ENCODE data around the gene VSTM2L.

The VSTM2L gene

DNA sequence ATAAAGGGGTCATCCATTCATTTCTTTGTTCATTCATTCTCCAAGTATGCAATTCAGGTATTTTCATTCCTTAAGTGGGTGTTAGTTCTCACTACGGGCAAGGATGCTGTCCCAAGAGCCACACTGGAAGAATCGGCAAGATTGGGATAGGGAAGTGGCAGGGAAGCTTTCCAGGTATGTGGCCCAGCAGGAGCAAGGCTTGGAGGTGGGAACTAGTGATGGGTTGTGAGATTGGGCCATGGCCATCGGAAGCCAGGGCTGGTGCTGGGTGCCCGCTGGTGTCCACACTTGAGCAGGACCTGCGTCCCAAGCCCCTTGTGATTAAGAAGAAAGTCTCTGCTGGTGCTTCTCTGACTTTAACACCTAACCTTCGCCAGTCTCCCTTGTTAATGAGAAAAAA lies 15.1 kb downstream of the VSTM2L start:
- DNase-seq (ENCODE audit: low read depth) = no peak

DNA sequence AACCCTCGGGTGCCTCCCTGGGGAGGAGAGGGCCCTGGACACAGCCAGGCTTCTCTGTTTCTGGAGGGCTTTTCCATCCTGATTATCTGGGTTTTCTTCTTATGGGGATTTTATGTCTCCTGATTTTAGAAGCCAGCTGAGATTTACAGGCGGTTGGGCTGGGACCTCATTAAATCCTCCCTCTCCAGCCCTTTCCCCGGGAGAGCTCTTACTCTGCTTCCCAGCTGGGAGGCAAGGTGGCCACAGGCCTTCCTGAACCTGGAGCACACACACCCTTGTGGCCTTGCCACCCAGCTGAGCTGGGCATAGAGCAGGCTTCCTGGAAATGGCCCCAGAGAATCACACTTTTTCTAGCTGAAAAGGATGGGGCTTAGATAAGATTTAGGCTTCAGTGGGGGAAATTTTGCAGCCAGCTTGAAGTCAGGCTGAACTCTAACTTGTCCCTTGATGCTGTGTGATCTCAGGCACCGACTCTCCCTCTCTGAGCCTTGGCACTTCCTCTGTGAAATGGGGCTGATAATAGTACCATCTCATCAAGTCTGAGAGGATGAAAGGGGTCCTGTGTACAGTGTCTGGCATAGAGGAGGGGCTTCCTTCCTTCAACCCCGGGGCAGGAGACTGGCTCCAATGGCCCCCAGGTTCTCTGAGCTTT lies 16.6 kb downstream of the VSTM2L start:
- DNase-seq (ENCODE audit: low read depth) = no peak

DNA sequence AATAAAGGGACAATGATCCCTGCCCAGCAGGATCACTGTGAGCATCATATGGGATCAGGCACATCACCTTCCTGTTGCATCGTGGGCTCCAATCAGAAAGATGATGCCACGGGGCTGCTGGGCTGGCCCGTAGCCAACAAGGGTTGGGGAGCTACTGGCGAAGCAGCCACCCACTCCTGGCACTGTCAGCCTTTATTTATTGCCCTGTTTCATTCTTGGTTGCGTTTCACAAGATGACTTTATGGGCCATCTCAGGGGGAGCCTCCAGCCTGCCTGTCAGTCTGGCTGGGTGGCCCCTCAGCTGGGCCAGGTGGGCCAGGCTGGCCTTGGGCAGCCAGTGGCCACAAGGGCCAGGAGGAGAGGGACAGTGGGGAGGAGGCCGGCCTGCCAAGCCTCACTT lies 17.3 kb downstream of the VSTM2L start:
- no peak for DNase-seq (ENCODE audit: low read depth)

DNA sequence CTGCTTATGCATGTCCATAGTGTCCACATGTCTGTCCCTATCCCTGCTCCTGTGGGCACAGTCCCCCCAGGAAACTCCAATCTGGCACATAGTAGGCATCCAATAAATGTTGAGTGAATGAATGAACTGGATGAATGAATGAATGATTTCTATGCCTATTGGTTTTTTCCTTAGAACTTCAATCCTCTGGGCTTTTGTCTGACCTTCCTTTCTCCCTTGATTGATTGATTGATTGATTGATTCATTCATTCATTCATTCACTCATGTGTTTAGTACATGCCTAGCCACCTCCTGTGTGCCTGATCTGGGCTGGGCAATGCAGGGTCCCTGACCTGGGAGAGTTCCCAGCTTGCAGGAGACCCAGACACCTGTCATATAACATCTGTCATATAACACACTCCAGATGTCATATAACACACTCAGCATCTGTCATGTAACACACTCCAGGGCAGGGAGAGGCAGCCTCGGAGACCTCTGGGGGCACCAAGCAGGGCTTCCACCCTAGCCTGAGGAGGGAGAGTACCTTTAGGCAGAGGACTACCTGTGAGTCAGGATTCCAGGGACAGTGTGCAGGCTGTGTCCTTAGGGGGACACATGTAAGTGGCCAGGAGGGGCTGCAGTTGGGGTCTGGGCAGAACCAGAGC lies 17.9 kb downstream of the VSTM2L start:
- DNase-seq (ENCODE audit: low read depth) = no peak

DNA sequence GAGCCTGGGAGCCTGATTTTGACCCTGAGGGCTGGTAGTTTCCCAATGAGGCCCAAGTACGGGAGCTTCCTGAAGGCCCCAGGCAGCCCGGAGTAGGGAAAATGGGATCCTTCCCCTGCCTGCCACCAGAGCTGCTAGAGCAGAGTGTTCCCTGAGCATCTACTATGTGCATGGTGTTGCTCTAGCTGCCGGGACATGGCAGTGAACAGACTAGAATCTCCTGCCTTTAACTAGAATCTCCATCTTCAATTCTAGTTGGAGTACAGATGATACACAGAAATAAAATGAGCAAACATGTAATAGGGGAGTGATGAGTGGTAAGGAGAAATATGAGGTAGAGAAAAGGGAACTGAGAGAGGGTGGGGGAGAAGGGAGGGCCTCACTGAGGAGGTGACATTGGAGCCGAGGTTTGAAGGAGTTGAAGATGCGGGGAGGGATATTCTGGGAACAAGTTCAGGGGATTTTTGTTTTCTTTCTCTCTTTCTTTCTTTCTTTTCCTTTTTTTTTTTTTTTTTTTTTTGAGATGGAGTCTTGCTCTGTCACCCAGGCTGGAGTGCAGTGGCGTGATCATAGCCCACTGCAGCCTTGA lies 18.5 kb downstream of the VSTM2L start:
- DNase-seq (ENCODE audit: low read depth) = no peak

DNA sequence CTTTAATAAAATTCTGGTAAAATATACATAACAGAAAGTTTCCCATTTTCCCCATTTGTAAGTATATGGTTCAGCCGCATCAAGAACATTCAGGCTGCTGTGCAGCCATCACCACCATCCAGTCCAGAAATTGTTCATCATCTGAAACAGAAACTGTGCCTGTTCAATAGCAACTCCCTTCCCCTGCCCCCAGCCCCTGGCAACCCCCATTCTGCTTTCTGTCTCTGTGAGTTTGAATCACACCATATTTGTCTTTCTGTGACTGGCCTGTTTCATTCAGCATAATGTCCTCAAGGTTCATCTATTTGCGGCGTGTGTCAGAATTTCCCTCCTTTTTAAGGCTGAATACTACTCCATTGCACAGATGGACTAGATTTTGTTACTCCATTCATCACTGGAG lies 19.1 kb downstream of the VSTM2L start:
- no peak for DNase-seq (ENCODE audit: low read depth)

DNA sequence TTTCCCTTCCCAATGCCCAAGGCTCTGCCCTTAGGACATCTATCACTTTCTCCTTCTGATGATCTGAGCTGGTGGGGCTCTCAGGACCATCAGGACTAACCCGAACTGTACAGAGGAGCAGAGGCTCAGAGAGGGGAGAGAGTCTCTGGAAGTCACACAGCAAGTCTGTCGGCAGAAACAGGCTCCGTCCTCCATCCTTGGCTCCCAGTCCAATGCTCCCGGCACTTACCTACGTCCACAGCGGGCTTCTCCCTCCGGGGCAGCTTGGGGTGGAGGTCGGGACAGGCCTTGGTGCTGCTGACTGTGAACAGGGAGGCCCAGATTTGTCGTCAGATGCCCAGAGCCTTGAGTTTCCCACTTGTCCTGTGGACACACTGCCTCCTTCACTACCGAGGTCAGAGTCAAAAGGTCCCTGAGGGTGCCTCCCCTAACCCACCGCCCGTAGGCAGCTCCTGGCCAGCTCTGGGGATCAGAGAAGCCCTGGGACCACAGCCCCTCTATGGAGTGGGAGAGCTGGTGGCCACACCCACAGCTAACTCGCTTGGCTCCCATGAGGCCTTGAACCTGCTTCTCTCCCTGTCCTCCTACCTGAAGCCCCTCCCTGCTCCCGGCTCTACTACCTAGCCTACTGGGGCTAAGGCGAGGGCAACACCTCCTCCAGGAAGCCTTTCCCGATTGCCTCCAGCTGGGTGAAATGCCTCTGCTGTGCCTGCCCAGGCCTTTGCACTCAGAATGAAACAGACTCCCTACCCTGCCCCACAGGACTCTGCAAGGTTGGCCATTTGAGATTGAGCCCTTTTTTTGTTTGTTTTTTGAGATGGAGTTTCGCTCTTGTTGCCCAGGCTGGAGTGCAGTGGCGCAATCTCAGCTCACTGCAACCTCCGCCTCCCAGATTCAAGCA lies 22.6 kb downstream of the VSTM2L start:
- DNase-seq (ENCODE audit: low read depth) = no peak

DNA sequence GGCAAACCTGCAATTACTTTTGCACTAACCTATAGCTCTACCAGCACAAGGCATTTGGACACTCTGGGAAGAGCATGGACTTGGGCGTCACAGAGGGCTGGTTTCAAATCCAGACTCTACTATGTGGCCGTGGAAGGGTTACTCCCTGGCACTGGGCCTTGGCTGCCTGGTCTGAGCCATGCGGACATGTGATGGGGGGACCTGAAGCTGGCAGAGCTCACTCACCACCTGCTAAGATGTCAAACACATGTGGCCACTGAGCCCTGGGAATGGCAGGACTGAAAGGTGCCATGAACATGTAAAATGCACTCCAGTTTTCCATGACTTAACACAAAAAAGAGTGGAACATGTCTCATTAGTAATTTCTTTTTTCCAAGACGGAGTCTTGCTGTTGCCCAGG lies 23.7 kb downstream of the VSTM2L start:
- no peak for DNase-seq (ENCODE audit: low read depth)

DNA sequence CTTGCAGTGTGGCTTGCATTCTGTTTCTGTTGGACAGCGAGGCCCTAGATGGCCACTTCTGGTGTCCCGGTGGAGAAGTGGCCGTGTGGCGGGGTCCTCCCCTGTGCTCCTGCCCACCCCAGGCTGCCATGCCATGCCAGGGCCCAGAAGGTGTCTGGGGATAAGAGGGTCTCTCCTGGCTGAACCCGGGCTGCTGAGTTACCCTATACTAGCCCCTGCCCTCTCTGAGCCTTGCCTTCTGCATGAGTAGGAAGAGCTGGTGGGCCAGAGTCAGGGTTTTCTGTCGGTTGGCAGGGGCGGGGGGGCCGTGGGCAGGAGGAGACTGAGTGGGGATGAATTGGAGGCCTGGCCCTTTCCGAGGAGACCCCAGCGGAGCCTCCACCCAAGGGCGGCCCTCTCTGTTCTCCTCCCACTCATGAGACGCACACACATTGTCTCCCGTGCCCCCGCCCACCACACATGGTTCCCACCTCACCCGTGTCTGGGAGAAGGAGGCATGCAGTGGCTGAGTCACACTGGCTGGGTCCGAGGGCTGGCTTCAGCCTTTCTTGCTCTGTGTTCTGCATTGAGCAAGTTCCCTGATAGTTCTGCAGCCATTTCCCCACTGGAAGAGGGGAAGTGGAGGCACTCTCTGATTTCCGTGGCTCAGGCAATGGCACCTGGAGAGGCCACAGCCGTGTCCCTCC lies 24.6 kb downstream of the VSTM2L start:
- DNase-seq (ENCODE audit: low read depth) = no peak

DNA sequence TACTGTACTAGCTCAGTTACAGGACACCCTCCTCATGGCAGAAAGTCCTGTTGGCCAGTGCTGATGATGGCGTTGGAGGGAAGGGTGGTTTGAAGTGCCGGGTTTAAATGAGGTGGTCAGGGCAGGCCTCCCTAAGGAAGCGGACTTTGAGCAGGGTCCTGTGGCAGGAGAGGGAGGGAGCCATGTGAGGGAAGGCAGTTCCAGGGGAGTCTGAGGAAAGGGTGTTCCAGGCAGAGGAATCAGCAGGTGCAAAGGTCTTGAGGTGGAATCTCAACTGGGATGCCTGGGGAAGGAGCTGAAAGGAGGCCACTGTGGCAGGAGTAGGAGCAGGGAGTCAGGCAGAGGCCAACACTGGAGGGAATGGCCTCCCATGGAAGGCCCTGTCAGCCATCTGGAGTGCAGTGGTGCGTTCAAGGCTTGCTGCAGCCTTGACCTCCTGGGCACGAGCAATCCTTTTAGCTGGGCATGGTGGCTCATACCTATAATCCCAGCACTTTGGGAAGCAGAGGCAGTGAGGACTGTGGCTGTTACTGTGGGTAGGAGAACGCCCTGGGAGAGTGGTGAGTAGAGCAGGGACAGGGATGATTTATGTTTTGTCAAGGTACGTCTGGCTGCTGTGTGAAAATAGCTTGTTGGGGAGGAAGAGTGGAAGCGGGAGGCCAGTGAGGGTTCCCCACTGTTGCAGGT lies 26.2 kb downstream of the VSTM2L start:
- DNase-seq (ENCODE audit: low read depth) = no peak

DNA sequence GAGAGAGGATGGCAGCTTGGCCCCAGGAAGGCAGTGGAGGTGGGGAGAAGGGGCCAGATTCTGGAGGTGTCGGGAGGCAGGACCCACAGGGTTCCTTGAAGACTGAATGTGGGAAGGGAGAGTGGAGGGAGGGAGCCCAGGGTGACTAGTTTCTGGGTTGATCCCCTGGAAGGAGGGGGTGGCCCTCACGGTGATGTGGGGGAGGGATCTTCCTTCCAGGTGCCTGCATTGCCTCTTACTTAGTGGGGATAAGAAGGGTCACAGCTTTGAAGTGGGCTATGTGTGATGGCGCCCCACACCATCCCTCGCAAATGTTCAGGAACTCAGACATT lies 26.7 kb downstream of the VSTM2L start:
- DNase-seq (ENCODE audit: low read depth) = no peak

DNA sequence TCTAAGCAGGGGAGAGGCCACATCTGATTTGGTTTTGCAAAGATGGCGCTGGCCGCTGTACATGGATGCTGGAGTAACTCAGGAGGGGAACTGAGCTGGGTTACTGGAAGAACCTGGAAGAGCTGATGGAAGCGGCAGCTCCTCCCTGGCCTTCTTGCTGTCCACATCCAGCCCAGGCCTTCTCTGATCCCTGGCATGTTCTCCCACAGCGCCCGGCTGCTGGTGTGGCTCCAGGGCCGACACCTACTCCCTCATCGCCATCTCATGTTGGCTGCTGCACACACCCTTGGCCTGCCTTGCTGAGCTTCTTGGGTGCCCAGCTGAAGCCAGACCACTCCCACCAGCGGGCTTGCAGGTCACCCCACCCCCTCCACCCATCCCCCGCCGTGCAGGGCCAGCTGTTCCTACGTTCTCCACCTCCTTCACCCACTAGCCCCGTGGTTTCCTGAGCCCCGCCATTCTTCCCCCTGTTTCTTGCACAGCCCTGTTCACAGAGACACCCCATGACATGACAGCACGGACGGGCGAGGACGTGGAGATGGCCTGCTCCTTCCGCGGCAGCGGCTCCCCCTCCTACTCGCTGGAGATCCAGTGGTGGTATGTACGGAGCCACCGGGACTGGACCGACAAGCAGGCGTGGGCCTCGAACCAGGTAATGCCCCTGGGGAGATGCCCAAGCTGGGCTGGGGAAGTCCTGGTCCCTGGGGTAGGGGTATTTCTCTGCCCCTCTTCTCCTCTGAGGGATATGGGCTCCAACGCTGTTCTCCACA lies 28.4 kb downstream of the VSTM2L start:
- no peak for DNase-seq (ENCODE audit: low read depth)

DNA sequence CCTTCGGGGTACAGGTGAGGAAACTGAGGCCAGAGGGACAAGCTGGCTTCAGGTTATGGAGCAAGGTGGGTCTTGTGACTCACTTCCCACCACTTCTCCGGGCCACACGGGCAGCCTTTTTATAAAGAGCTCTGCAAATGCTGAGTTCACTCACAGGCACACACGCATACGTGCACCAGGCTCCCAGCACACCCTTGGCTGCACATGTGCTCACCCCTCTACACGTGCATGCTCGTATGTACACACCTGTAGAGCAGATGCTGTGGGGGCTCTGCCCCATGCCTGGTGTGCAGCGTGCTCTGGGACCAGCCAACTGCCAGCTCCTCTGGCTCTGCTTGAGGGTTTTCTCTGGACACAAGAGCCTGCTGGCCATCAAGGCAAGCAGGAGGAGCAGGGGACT lies 29.1 kb downstream of the VSTM2L start:
- no peak for DNase-seq (ENCODE audit: low read depth)

DNA sequence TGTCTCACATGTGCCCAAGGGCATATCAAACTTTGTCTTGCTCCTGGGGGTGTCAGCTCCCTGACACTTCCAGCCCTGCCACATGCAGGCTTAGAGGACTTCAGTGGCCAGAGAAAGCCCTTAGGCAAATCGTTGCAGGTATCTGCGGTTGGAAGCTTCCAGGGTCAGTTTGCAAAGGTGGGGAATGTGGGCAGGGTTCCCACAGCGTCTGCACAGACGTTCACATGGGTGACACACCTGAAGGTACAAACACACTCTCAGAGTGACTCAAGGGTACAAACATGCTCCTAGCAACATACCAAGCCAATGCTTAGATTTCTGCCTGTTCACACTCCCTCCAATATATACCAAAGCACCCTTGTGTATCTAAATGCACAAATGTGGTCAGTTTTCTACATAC lies 30.0 kb downstream of the VSTM2L start:
- DNase-seq (ENCODE audit: low read depth) = no peak

DNA sequence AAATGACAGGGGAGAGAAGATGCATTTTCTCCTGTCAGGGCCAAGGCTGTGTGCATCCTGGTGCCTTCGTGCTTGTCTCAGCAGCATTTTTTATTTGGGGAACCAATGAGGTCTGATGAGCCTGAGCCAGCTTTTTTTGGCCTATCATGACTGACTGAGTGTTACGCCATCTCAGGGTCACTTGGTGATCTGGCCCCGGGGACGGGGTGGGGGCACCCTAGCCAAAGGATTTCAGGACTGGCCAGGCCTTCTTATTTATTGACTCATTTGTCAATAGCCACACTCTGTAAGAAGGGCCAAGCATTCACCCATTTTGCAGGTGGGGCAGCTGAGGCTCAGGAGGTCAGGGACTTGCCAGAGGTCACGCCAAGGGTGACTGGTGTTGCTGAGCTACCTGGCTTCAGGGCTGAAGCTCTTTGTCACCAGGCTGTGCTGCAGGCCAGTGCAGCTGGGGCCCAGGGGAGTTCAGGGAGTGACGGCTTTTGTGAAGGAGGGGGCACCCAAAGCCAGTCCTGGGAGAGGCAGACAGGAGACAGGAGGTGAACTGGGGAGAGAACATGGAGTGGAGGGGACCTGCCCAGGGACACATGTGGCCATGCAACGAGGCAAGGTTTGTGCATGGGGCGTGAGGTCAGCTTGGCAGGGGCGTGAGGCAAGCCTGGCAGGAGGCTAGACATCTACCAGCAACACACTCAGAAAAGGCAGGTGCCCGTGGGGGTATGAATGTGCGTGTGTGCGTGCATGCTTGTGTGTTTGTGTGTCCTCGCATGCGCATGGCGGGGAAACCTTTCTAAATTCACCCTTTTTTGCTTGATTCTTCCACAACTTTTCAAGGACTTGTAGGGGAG lies 31.1 kb downstream of the VSTM2L start:
- DNase-seq (ENCODE audit: low read depth) = no peak

DNA sequence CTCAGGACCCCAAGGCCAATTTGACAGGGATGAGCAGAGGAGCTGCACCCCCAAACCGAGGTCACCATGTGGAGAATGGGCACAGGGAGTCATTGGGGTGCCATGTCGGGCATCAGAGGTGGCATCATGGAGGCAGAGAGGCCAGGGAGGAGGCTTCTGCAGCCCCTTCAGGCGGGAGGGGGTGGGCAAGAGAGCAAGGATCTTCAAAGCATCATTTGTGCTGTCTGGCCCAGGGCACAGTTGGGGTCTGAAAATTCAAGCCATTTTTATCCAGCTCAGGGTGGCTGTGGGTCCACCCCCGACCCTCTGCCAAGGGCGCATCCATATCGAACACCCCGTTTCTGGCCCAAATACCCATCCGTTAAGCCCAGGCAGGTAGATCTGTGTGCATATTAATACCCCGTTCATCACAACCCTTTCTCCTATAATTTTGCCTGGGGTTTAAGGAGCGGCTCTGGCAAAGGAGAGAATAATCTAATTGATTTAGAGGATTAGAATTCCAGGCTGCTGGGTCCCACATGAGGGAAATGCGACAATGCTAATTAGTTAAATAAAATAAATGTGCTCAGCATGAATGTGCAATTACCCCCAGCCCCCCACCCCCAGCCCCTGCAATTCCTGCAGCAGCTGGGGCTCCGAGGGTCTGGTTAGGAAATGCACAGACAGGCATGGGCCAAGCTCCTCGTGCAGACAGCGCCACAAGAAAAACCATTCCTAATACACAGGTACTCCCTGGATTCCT lies 31.9 kb downstream of the VSTM2L start:
- DNase-seq (ENCODE audit: low read depth) = no peak

DNA sequence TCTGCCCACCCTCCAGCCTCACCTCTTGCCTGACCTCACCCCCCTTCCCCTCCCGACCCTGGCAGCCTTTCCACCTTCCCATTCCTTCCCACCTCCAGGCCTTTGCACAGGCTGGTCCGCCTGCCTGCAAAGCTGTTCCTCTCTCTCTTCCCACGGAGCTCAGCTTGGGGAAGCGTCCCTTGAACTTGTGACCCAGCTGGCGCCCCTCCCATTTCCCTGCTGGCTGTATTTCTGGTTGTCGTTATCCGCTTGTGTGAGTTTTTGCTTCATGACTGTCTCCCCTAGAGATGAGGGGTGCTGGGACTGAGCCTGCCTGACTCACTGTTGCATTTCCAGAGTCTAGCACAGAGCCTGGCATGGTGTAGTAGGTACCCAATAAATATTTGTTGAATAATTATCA lies 32.5 kb downstream of the VSTM2L start:
- DNase-seq (ENCODE audit: low read depth) = no peak

DNA sequence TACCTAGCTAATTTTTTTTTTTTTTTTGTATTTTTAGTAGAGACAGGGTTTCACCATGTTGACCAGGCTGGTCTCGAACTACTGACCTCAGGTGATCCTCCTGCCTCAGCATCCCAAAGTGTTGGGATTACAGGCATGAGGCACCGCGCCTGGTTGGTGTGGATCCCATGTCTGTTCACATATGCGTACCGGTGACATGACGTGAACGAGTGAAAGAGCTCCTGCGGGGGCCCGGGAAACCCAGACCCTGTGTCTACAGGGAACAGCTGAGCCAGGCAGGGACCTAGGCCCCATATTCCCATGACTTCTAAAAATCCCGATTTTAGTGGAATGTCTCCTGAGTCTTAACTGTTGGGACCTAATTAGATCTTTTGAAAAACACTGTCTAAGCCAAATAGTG lies 33.1 kb downstream of the VSTM2L start:
- DNase-seq (ENCODE audit: low read depth) = no peak

DNA sequence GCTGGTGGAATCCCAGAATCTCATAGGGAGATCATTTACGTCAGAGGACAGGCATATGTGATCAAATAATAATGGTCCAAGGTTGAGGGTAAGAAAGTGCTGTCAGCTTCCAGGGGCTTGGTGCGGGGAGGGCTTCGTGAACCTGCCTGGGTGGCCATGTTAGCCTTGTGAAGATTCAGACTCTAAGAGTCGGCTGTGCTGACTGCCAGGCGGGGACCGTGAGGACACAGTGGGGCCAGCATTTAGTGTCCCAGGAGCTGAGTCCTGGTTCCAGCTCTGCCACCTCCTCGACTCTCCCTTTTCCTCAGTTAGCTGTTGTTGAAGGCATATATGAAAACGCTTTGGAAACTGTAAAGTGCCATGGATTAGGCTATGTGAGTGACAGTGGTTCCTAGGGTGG lies 33.5 kb downstream of the VSTM2L start:
- no peak for DNase-seq (ENCODE audit: low read depth)
